SK-N-SH (cell line): ENCODE results near the gene ASPSCR1. TPM values are rescaled to one million over a fixed set of nuclear protein-coding genes. Genes with fewer than 3 reads are reported as not detected.

Source experiments
- CTCF ChIA-PET: fragments of 300-600, 350-600 bp; formaldehyde crosslinking; extraction: SDS; loops from one replicate; lab custom pipeline; 2021; lab: Yijun Ruan, JAX
- POLR2A ChIA-PET: fragments of 350-600 bp; sonication (Branson Sonifier 250); formaldehyde crosslinking; extraction: SDS; loops from one replicate; lab custom pipeline; 2020; ENCODE audit warnings: antibody characterized with exemption, inconsistent platforms; lab: Yijun Ruan, JAX
- DNase-seq: peaks from one replicate; pipeline ENCODE4 v3.0.0; 2012
- H2AFZ ChIP-seq: fragments of 200-600 bp; sonication (generic); 2 replicates; pipeline ENCODE4 v1.8.1; 2016; ENCODE audit warnings: antibody characterized with exemption, mild to moderate bottlenecking, low read depth
- H3F3A ChIP-seq: fragments of 200-600 bp; sonication (generic); replicated peaks from 2 replicates; pipeline ENCODE3; 2016; ENCODE audit warnings: antibody characterized with exemption, mild to moderate bottlenecking; ENCODE audit not compliant: insufficient read depth
- H3K27ac ChIP-seq, 2 experiments: fragments of 200-500 bp in 1 of 2; fragments of 200-600 bp in 1 of 2; sonication (Bioruptor generic) in 1 of 2; sonication (generic), shearing (Covaris generic) in 1 of 2; 2 replicates each; pipeline versions ENCODE4 v1.5.1 to v1.6.1; 2014 to 2016; ENCODE audit warnings: low read depth in 2 of 2, inconsistent platforms in 1 of 2, low read length in 1 of 2, mild to moderate bottlenecking in 1 of 2, mixed read lengths in 1 of 2
- H3K27me3 ChIP-seq: fragments of 200-600 bp; sonication (generic), shearing (Covaris generic); 2 replicates; pipeline ENCODE4 v1.6.1; 2016; ENCODE audit warnings: mixed run types; ENCODE audit not compliant: insufficient read depth
- H3K36me3 ChIP-seq, 2 experiments: fragments of 200-500 bp in 1 of 2; fragments of 200-600 bp in 1 of 2; sonication (Bioruptor generic) in 1 of 2; sonication (generic) in 1 of 2; replicated peaks in 1 of 2; 2 replicates each; pipeline versions ENCODE3 to v1.5.1; 2014 to 2016; ENCODE audit warnings: low read length in 1 of 2, mild to moderate bottlenecking in 1 of 2; ENCODE audit not compliant: insufficient read depth in 2 of 2, control insufficient read depth in 1 of 2
- H3K4me1 ChIP-seq, 2 experiments: fragments of 200-500 bp in 1 of 2; fragments of 200-600 bp in 1 of 2; sonication (Bioruptor generic) in 1 of 2; sonication (generic), shearing (Covaris generic) in 1 of 2; 2 replicates each; pipeline versions ENCODE4 v1.5.1 to v1.6.1; 2014 to 2016; ENCODE audit warnings: low read depth in 1 of 2, low read length in 1 of 2, mixed run types in 1 of 2; ENCODE audit not compliant: insufficient read depth in 2 of 2, control insufficient read depth in 1 of 2
- H3K4me2 ChIP-seq: fragments of 200-600 bp; sonication (generic), shearing (Covaris generic); 2 replicates; pipeline ENCODE4 v1.6.1; 2017; ENCODE audit warnings: mixed run types
- H3K4me3 ChIP-seq, 2 experiments: fragments of 200-500 bp in 1 of 2; fragments of 200-600 bp in 1 of 2; sonication (Bioruptor generic) in 1 of 2; sonication (generic), shearing (Covaris generic) in 1 of 2; 2 replicates each; pipeline versions ENCODE4 v1.5.1 to v1.8.1; 2014 to 2016; ENCODE audit warnings: low read depth in 2 of 2, inconsistent platforms in 1 of 2, low read length in 1 of 2, mild to moderate bottlenecking in 1 of 2, mixed read lengths in 1 of 2, moderate library complexity in 1 of 2
- H3K79me2 ChIP-seq: fragments of 200-600 bp; sonication (generic); 2 replicates; pipeline ENCODE4 v1.8.1; 2017; ENCODE audit warnings: mild to moderate bottlenecking; ENCODE audit not compliant: insufficient read depth
- H3K9ac ChIP-seq: fragments of 200-600 bp; sonication (generic); 2 replicates; pipeline ENCODE4 v1.6.1; 2017; ENCODE audit warnings: mixed run types
- H3K9me2 ChIP-seq: fragments of 200-600 bp; sonication (generic); 2 replicates; pipeline ENCODE4 v1.6.1; 2017; ENCODE audit warnings: mixed run types
- H3K9me3 ChIP-seq: fragments of 200-600 bp; sonication (generic); 2 replicates; pipeline ENCODE4 v1.6.1; 2017; ENCODE audit warnings: mixed run types, mild to moderate bottlenecking, moderate library complexity
- H4K20me1 ChIP-seq: fragments of 200-600 bp; sonication (generic); 2 replicates; pipeline ENCODE4 v1.6.1; 2017; ENCODE audit warnings: mild to moderate bottlenecking, mixed run types; ENCODE audit not compliant: insufficient read depth
- CHD2 ChIP-seq: fragments of 150-350 bp; IDR thresholded peaks from 2 replicates; pipeline ENCODE4 v1.6.1; 2018; ENCODE audit warnings: low read length; ENCODE audit not compliant: partially characterized antibody
- CTCF ChIP-seq: fragments of 200-600 bp; sonication (generic); IDR thresholded peaks from 2 replicates; pipeline ENCODE4 v1.6.1; 2017; ENCODE audit warnings: antibody characterized with exemption, mild to moderate bottlenecking, moderate library complexity
- ELF1 ChIP-seq: IDR thresholded peaks from 2 replicates; pipeline ENCODE4 v1.4.0; 2012
- EP300 ChIP-seq, 2 experiments: IDR thresholded peaks; 2 replicates each; pipeline versions ENCODE4 v1.4.0 to v1.6.1; 2012; ENCODE audit warnings: borderline replicate concordance in 1 of 2, low read depth in 1 of 2, low read length in 1 of 2
- FOSL2 ChIP-seq: IDR thresholded peaks from 2 replicates; pipeline ENCODE4 v1.4.0; 2012; ENCODE audit warnings: low read depth, mild to moderate bottlenecking, moderate library complexity, borderline replicate concordance
- MAX ChIP-seq: IDR thresholded peaks from 2 replicates; pipeline ENCODE4 v1.4.0; 2012; ENCODE audit warnings: low read depth
- PBX3 ChIP-seq: IDR thresholded peaks from 2 replicates; pipeline ENCODE4; 2012
- RAD21 ChIP-seq: IDR thresholded peaks from 2 replicates; pipeline ENCODE4 v1.6.1; 2012; ENCODE audit warnings: mild to moderate bottlenecking, low read length
- RCOR1 ChIP-seq: fragments of 150-350 bp; IDR thresholded peaks from 2 replicates; pipeline ENCODE4 v1.6.1; 2017; ENCODE audit warnings: antibody characterized with exemption, low read length
- REST ChIP-seq: IDR thresholded peaks from 2 replicates; pipeline ENCODE4 v1.6.1; 2012; ENCODE audit warnings: mild to moderate bottlenecking, low read depth, low read length, moderate library complexity
- RXRA ChIP-seq: IDR thresholded peaks from 2 replicates; pipeline ENCODE4 v1.4.0; 2012; ENCODE audit warnings: low read depth, mild to moderate bottlenecking, borderline replicate concordance
- SIN3A ChIP-seq: IDR thresholded peaks from 2 replicates; pipeline ENCODE4 v1.6.1; 2012; ENCODE audit warnings: low read depth, mild to moderate bottlenecking, low read length, moderate library complexity, borderline replicate concordance
- TAF1 ChIP-seq: IDR thresholded peaks from 2 replicates; pipeline ENCODE4 v1.6.1; 2012; ENCODE audit warnings: low read depth, mild to moderate bottlenecking, low read length, moderate library complexity, borderline replicate concordance
- USF1 ChIP-seq: IDR thresholded peaks from 2 replicates; pipeline ENCODE4 v1.4.0; 2012; ENCODE audit warnings: low read depth, borderline replicate concordance
- USF2 ChIP-seq: fragments of 150-350 bp; IDR thresholded peaks from 2 replicates; pipeline ENCODE4 v1.6.1; 2017; ENCODE audit warnings: antibody characterized with exemption, low read length, low read depth, borderline replicate concordance
- YY1 ChIP-seq: IDR thresholded peaks from 2 replicates; pipeline ENCODE4 v1.4.0; 2012; ENCODE audit warnings: low read depth, mild to moderate bottlenecking
- WGBS: methylation state at CpG from one replicate; pipeline ENCODE4 v1.1.6; 2017; ENCODE audit warnings: low lambda C conversion rate; 5-methylcytosine and 5-hydroxymethylcytosine counted together
- polyA plus RNA-seq, 3 experiments: library from polyadenylated mRNA; depleted of rRNA; stranded (reverse); fragments of >200 nt; gene quantifications; 2 replicates each; pipeline ENCODE4 v1.2.3, GENCODE V29; 2012

Gene ASPSCR1
- polyA plus RNA-seq, 1 of the 3 experiments (the other 2 are of a cell fraction): 36.2 TPM

- CTCF ChIA-PET: interaction anchor here (0.7 to 2.5 kb wide), 5 partner anchors 9 to 45 kb away, joined by 3 to 10 read pairs (median 3); partner anchors contain the start of genes CENPX, DCXR and DUS1L
- POLR2A ChIA-PET: interaction anchor here (0.8 to 1.4 kb wide), 3 partner anchors 19 to 42 kb away, joined by 3 to 9 read pairs (median 5); partner anchors contain the start of genes DCXR, FASN and RAC3
Observed at GRCh38 chr17:82056729-82057621, 79.5 kb downstream of the ASPSCR1 start.

More at GRCh38 chr17:82056729-82057621, 79.5 kb downstream of the ASPSCR1 start:
- peaks cover 33% of the 10 kb centered on the region for H3F3A ChIP-seq
- H3K79me2 ChIP-seq: peaks cover 34% of the 10 kb centered on the region
- no peaks in the 10 kb centered on the region for H3K9me3 ChIP-seq
- H3K4me1 ChIP-seq: peaks cover 0 to 19% of the 10 kb centered on the region in 2 experiments; a peak in 2 of 4 replicates
- peaks cover 14% of the 10 kb centered on the region; the same call in 1 of the 2 replicates for H4K20me1 ChIP-seq
- no peak overlapping the region for H3K4me3 ChIP-seq
- peaks cover 31 to 88% of the 10 kb centered on the region in 2 experiments for H3K36me3 ChIP-seq
- TF ChIP-seq RAD21 (no peak), PBX3 (no peak), CHD2 (no peak), EP300 (IDR thresholded peaks at IDR 0.05; ENCODE audit: borderline replicate concordance in 1 of 2, low read depth in 1 of 2, low read length in 1 of 2) (no peak), SIN3A (no peak), RCOR1 (no peak), FOSL2 (no peak), CTCF (no peak), ELF1 (no peak), YY1 (no peak), USF1 (no peak), RXRA (no peak), REST (no peak), TAF1 (no peak), MAX (no peak), USF2 (no peak)
- TF ChIP-seq, all 33 proteins: peak for 0
- Histone ChIP-seq H3K27me3 (no peaks in the 10 kb centered on the region), H3K9ac (no peak overlapping the region), H3K27ac (no peak overlapping the region), H2AFZ (no peak overlapping the region), H3K4me2 (no peak overlapping the region), H3K9me2 (no peaks in the 10 kb centered on the region)
- DNase-seq: no peak
- 92% methylated on average over 22 of the region's 29 CpGs for WGBS
